GM19238 (cell line): Measurements from ENCODE around the gene ADGRB2.

Source experiments
- DNase-seq: peaks from one replicate; pipeline ENCODE4 v3.0.0; 2011; ENCODE audit warnings: low spot score; ENCODE audit not compliant: insufficient read length

ADGRB2 gene

DNA sequence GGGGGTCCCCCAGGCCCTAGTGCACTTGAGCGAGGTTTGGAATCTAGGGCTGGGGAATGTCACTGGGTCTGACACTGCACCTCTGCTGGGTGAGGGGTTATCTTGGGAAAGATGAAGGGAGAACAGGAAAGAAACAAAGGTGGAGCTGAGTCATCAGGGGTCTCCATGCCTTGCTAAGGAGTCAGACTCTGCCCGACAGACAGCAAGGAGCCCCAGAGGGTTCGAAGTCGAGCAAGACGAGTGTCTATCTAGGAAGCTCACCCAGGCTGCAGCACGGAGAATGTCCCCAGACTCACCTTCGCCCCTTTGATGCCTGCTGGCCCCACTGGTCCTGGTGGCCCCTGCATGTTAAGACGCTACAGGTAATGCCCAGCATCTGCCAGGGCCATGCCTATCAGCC, 78.3 kb downstream of the ADGRB2 start:
- no peak for DNase-seq

DNA sequence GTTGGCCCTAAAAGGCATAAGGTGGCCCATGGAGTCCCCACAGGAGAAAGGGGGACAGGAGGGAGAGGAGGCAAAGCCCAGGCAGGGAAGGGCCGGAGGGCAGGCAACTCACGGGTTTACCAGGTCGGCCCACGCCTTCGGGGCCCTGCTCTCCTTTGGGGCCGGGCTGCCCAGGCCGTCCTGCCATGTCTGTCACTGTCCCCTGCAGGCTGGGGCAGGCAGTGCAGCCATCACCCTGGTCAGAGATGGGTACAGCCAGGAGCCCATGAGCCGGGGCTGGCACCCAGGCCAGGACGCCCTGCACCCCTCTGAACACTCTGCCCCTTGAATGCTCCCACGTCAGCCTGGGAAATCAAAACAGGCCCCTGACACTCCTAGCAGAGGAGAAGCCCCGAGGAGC, 80.1 kb downstream of the ADGRB2 start:
- DNase-seq, result no peak

DNA sequence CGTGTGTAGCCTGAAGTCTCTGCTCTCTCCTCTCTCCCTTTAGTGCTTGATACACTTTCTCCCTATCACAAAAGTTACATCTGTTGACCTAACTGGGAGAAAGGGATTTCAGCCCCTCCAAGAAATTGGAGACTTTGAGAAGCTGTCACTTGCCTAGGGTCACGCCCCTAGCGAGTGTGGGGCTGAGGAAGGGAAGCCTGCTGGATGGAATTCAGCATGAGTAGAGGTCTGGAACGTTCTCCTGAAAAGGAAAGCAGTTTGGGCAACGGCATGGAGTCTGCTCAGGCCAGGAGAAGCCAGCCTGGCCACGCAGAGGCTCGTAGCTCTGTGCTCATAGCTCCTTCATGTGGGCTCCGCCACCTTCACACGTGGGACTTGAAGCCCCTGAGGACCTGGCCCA, 82.7 kb downstream of the ADGRB2 start:
- no peak for DNase-seq

DNA sequence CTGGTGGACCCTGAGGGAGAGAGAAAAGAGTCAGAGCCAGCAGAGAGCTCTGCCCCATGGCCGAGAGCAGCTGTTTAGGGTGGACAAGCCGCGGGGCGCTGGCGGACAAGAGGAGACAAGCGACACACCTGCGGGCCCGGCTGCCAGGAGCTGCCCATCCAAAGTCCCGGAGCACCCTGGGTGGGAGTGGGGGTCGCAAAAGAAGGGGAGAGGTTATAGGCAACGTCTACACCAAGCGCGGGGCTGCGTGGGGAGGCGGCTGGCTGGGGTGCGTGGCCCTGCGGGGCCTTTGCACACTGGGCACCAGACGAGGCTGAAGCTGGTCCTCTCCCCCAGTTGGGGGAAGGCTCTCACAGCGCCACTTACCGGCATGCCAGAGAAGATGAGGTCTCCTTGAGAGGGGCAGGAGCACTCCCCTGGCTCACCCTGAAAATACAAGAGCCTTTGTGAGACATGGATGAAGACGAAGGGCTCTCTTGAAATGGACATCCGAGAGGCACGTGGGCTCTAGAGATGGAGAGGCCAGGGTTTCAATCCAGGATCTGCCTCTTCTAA, 84.4 kb downstream of the ADGRB2 start:
- no peak for DNase-seq

DNA sequence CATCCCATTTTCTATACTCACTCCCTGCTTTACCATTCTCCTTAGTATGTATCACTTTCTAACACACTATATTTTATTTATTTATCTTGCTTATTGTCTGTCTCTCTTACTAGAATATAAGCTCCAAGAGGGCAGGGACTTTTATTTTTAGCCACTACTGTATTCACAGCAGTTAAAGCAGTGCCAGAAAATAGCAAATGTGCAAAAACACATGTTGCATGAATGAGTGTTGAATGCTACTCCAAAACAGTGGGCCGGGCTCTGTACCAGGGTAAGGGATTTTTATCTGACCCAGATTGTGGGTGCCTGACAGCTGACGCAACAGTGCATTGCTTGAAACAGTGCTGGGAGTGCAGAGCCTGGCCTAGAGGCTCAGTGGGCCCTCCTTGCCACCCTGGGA, 85.0 kb downstream of the ADGRB2 start:
- DNase-seq, result no peak

DNA sequence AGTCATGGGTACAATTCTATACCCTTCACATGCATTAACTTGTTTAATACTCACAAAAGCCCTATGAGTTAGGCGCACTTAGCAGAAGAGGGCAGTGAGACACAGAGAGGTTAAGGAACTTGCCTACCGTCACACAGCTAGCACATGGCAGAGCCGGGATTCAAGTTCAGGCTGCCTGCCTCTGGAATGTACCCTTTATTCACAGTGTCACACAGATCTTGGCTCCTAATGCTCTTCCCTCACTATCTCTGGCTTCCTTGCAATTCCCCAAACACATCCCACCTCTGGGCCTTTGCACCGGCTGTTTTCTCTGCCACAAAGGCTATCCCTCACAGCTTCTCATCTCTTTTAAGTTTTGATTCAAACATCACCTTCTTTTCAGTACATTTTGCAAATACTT, 85.5 kb downstream of the ADGRB2 start:
- DNase-seq, result no peak

DNA sequence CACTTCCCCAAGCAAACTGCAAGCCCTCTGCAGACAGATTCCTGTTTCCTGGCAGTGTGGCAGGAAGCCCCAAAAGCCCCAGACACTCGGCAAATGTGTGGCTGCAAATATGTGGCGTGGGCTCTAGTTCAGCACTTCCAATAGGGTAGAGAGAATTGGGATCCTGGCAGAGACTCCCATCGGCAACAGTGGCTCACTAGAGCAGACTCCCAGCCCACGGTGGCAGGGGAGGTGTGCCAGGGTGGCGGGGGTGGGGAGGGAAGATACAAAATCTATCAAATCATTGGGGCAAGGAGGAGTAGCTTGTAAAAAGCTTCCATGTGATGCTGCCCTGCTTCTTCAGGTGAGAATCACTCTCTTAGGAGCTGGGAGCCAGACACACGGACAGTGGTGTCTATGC, 86.2 kb downstream of the ADGRB2 start:
- DNase-seq, result no peak

DNA sequence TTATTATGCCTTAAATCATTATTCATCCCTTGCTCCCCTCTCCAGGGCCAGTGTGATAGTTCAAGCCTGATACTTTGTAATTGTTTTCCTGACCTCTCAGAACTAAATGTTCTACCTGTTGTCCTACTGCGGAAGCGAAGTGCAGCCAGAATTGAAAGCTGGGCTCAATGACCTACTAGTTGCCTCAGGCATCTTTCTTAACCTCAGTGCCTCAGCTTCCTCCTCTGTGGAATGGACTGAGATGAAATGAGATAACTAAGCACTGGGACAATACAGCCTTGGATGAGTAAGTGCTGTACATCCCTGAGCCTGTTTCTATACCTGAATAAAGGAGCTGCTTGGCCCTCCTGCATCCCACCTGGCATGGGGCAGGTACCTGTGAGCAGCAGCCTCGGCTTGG, 86.7 kb downstream of the ADGRB2 start:
- DNase-seq, result no peak
